Measurements from ENCODE around the gene YTHDF2.

GRCh38 chr1:28718166-28718565 is 18.6 kb upstream of the YTHDF2 start:
- TF ChIP-seq CTCF (IDR thresholded peaks at IDR 0.05) = no peak
- no peak for TF ChIP-seq POLR2AphosphoS5 (IDR thresholded peaks at IDR 0.05)
- TF ChIP-seq POLR2A (IDR thresholded peaks at IDR 0.05) = no peak

Measured in prostate gland (tissue), 2 donors.